GM23248 (cell line): ENCODE measurements around the gene SPTLC2.

Experiments used
- EZH2 ChIP-seq: fragments of 200-600 bp; sonication (generic); IDR thresholded peaks from 2 replicates; pipeline ENCODE4 v1.6.1; 2018; ENCODE audit warnings: antibody characterized with exemption, mild to moderate bottlenecking; ENCODE audit not compliant: insufficient read depth, poor library complexity, severe bottlenecking
- EZH2phosphoT487 ChIP-seq: fragments of 200-600 bp; sonication (generic); IDR thresholded peaks from 2 replicates; pipeline ENCODE4 v1.6.1; 2018; ENCODE audit warnings: antibody characterized with exemption, moderate library complexity, mild to moderate bottlenecking, low read depth; ENCODE audit not compliant: insufficient read depth

DNA sequence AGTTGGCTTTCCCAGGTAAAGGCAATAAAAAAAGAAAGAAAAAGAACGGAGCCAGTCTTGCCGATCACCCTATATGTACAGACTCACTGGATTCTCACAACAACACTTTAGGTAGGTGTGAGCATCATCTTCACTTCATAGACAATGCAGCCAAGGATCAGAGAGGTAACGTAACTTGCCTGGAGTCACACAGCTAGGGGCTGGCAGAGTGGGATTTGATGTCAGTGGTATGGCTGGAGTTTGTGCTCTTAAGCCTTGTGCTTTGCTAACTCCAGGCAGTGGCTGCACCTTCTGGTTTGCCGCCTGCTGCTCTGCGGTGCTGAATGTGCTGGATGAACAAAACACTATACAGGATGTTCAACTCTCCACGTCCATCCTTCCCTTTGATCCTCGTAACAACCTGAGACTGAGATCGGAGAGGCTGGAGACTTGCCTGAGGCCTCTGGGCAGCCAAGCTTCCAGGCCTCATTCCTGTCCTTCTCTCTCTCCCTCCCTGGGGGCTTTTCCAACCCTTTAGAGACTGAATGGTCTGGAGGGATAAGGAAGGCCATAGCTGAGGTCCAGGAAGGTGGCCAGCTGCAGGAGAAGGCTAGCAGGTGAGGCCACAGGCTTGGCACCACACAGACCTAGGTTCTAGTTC lies 126.0 kb downstream of the SPTLC2 start:
- TF ChIP-seq EZH2 (no peak), EZH2phosphoT487 (no peak)
